Suprapubic skin (tissue), 3 donors: ENCODE results near the gene SMYD3.

Experiments
- CTCF ChIP-seq, 2 donors: fragments of 200-600 bp in 1 of 2; fragments of 450-650 bp in 1 of 2; sonication (generic) in 1 of 2; IDR thresholded peaks; one replicate each; pipeline ENCODE4 v1.5.1; 2016 to 2019; ENCODE audit warnings: antibody characterized with exemption in 2 of 2, mild to moderate bottlenecking in 1 of 2, moderate library complexity in 1 of 2
- EP300 ChIP-seq: sonication (generic); formaldehyde crosslinking; IDR thresholded peaks from one replicate; pipeline ENCODE4 v1.6.1; 2017; ENCODE audit warnings: antibody characterized with exemption
- POLR2A ChIP-seq, 2 donors: fragments of 450-650 bp; IDR thresholded peaks; one replicate each; pipeline ENCODE4 v1.6.1; 2017; ENCODE audit warnings: antibody characterized with exemption in 2 of 2, mild to moderate bottlenecking in 2 of 2, moderate library complexity in 2 of 2

GRCh38 chr1:245730801-245731200, 776.3 kb downstream of the SMYD3 start:
- TF ChIP-seq CTCF (IDR thresholded peaks at IDR 0.05): no peak
- no peak for TF ChIP-seq POLR2A (IDR thresholded peaks at IDR 0.05)
- no peak for TF ChIP-seq EP300
